GM23248 (cell line): ENCODE results near the gene RALBP1. TPM values are rescaled to one million over a fixed set of nuclear protein-coding genes. Genes with fewer than 3 reads are reported as not detected.
A peak's percentile ranks its signal among the peaks of the same experiment; 100 is the strongest.
"Not testable (repeated sequence)": the region's sequence is repeated elsewhere in the genome, so short reads cannot be mapped to it uniquely, and the experiment has no call there.

Experiments used
- DNase-seq: peaks from one replicate; pipeline ENCODE4 v3.0.0-alpha.2; 2015
- H2AFZ ChIP-seq: fragments of 200-600 bp; sonication (generic); 2 replicates; pipeline ENCODE4 v1.6.1; 2016; ENCODE audit warnings: antibody characterized with exemption
- H3F3A ChIP-seq: fragments of 200-600 bp; sonication (generic); 2 replicates; pipeline ENCODE4 v1.6.1; 2016; ENCODE audit warnings: mild to moderate bottlenecking, antibody characterized with exemption, mixed run types; ENCODE audit not compliant: insufficient read depth
- H3K27ac ChIP-seq: fragments of 200-600 bp; sonication (generic); 2 replicates; pipeline ENCODE4 v1.5.1; 2016; ENCODE audit warnings: mild to moderate bottlenecking
- H3K27me3 ChIP-seq: fragments of 200-600 bp; sonication (generic); replicated peaks from 2 replicates; pipeline ENCODE4 v1.6.1; 2016; ENCODE audit warnings: mild to moderate bottlenecking; ENCODE audit not compliant: insufficient read depth
- H3K36me3 ChIP-seq: fragments of 200-600 bp; sonication (generic); 2 replicates; pipeline ENCODE4 v1.6.1; 2016; ENCODE audit warnings: low read depth, mild to moderate bottlenecking
- H3K4me1 ChIP-seq: fragments of 200-600 bp; sonication (generic); 2 replicates; pipeline ENCODE4 v1.6.1; 2016; ENCODE audit warnings: mild to moderate bottlenecking; ENCODE audit not compliant: insufficient read depth
- H3K4me2 ChIP-seq: fragments of 200-600 bp; sonication (generic); one replicate; pipeline ENCODE4 v1.6.1; 2016; ENCODE audit warnings: mild to moderate bottlenecking; ENCODE audit not compliant: unreplicated experiment
- H3K4me3 ChIP-seq: fragments of 200-600 bp; sonication (generic); 2 replicates; pipeline ENCODE4 v1.5.1; 2016; ENCODE audit warnings: mild to moderate bottlenecking
- H3K79me2 ChIP-seq: fragments of 200-600 bp; sonication (generic); 2 replicates; pipeline ENCODE4 v1.6.1; 2016; ENCODE audit warnings: mild to moderate bottlenecking; ENCODE audit not compliant: insufficient read depth
- H3K9ac ChIP-seq: fragments of 200-600 bp; sonication (generic); 2 replicates; pipeline ENCODE4 v1.6.1; 2016; ENCODE audit warnings: mild to moderate bottlenecking
- H3K9me2 ChIP-seq: fragments of 200-600 bp; sonication (generic); 2 replicates; pipeline ENCODE4 v1.6.1; 2016; ENCODE audit warnings: mixed run types, mild to moderate bottlenecking, moderate library complexity; ENCODE audit not compliant: insufficient read depth
- H3K9me3 ChIP-seq: fragments of 200-600 bp; sonication (generic); one replicate; pipeline ENCODE4 v1.6.1; 2017; ENCODE audit warnings: low read depth
- H4K20me1 ChIP-seq: fragments of 200-600 bp; sonication (generic); 2 replicates; pipeline ENCODE4 v1.6.0; 2016; ENCODE audit not compliant: insufficient read depth
- EZH2 ChIP-seq: fragments of 200-600 bp; sonication (generic); IDR thresholded peaks from 2 replicates; pipeline ENCODE4 v1.6.1; 2018; ENCODE audit warnings: antibody characterized with exemption, mild to moderate bottlenecking; ENCODE audit not compliant: insufficient read depth, poor library complexity, severe bottlenecking
- EZH2phosphoT487 ChIP-seq: fragments of 200-600 bp; sonication (generic); IDR thresholded peaks from 2 replicates; pipeline ENCODE4 v1.6.1; 2018; ENCODE audit warnings: antibody characterized with exemption, moderate library complexity, mild to moderate bottlenecking, low read depth; ENCODE audit not compliant: insufficient read depth
- WGBS, 2 experiments: methylation state at CpG; one replicate each; pipeline ENCODE4 v1.1.6; 2015 to 2017; ENCODE audit warnings: low lambda C conversion rate in 2 of 2, low coverage in 1 of 2; ENCODE audit errors: missing lambda C conversion rate in 2 of 2; 5-methylcytosine and 5-hydroxymethylcytosine counted together
- in situ Hi-C: fragments of 300-500 bp; cut with MboI; formaldehyde crosslinking; loops from 2 replicates; pipeline ENCODE4 v1.15.0; 2020
- polyA plus RNA-seq: library from polyadenylated mRNA; unstranded; fragments of >200 nt; fragmentation: Nextera tagmentation; extraction: Ambion mirVana; gene quantifications from 2 replicates; pipeline ENCODE4 v1.2.1, GENCODE V29; 2016
- total RNA-seq: library from RNA; depleted of rRNA; stranded (reverse); fragments of >200 nt; shearing (Covaris generic); gene quantifications from 2 replicates; pipeline ENCODE4 v1.2.3, GENCODE V29; 2014

RALBP1 gene
- total and polyA plus RNA-seq, 2 experiments from 2014 or later = 44.7 to 83.9 TPM

DNA sequence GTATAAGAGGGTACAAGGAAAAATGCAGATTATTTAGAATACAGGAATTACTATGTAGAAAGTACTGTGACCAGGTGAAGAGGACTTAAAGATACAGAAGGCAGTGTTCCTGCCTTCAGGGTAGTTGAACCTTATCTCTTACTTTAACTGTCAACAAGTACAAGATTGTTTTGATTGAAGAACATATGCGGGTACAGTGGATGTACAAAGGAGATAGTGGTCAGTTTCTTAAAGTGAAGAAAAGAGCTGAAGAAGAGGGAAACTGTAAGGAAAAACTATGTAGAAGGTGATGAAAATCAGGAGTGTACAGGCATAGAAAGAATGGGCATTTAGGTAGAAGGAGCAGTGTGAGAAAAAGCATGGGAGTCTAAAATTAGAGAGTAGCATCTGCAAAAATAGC is 2.2 kb downstream of the RALBP1 start:
- peak overlapping the region; percentile 92; the same call in 1 of the 2 replicates for H3K4me3 ChIP-seq
- peaks cover 74% of the 10 kb centered on the region for H3K79me2 ChIP-seq
- no peak for DNase-seq
- peak overlapping the region; percentile 77 for H3K4me2 ChIP-seq
- H3K27ac ChIP-seq = no peak overlapping the region
- H3K27me3 ChIP-seq = no peaks in the 10 kb centered on the region
- no peak overlapping the region for H2AFZ ChIP-seq
- H3K9me2 ChIP-seq = no peaks in the 10 kb centered on the region
- no peaks in the 10 kb centered on the region for H4K20me1 ChIP-seq
- H3F3A ChIP-seq = peaks cover 9% of the 10 kb centered on the region; the same call in 1 of the 2 replicates
- no peak for TF ChIP-seq EZH2phosphoT487
- TF ChIP-seq EZH2 = no peak
- no peaks in the 10 kb centered on the region for H3K9me3 ChIP-seq
- in situ Hi-C loops = no loop called here
- H3K4me1 ChIP-seq = peaks cover 12% of the 10 kb centered on the region
- peak overlapping the region; percentile 90; the same call in 1 of the 2 replicates for H3K9ac ChIP-seq
- peaks cover 4% of the 10 kb centered on the region; the same call in 1 of the 2 replicates for H3K36me3 ChIP-seq
- 90 to 100% methylated on average over 1 of the region's 1 CpG for WGBS, 2 experiments

GRCh38 chr18:9478545-9478944 is 3.2 kb downstream of the RALBP1 start:
- no peak for TF ChIP-seq EZH2
- no peak for TF ChIP-seq EZH2phosphoT487
- H3K9me3 ChIP-seq = no peaks in the 10 kb centered on the region
- H3K36me3 ChIP-seq = peaks cover 4% of the 10 kb centered on the region; the same call in 1 of the 2 replicates
- in situ Hi-C loops = no loop called here
- H3K4me1 ChIP-seq = peaks cover 12% of the 10 kb centered on the region
- H3K9me2 ChIP-seq = no peaks in the 10 kb centered on the region
- H3K27me3 ChIP-seq = no peaks in the 10 kb centered on the region
- peaks cover 84% of the 10 kb centered on the region for H3K79me2 ChIP-seq
- DNase-seq = no peak
- WGBS, 2 experiments = 95% methylated on average over 21 to 31 of the region's 31 CpGs
- H4K20me1 ChIP-seq = peaks cover 4% of the 10 kb centered on the region; the same call in 1 of the 2 replicates
- peaks cover 12% of the 10 kb centered on the region; the same call in 1 of the 2 replicates for H3F3A ChIP-seq
- H3K4me2 ChIP-seq = no peak overlapping the region
- no peak overlapping the region for H3K4me3 ChIP-seq
- H3K27ac ChIP-seq = no peak overlapping the region
- no peak overlapping the region for H3K9ac ChIP-seq
- no peak overlapping the region for H2AFZ ChIP-seq

DNA sequence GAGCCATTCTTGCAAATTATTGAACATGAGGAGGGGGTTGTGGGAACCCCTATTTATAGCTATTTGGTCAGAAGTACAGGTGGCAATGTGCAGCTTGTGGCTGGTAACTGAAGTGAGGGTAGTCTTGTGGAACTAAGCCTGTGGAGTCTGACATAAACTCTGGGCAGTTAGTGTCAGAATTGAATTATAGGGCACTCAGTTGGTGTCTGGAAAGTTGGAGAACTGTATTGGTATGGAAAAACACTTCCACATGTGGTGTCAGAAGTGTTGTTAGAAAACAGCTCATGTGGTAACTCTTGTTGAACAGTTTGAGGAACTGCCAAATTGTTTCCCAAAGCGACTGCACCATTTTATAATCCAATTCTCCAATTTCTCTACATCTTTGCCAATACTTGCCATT is 7.5 kb downstream of the RALBP1 start:
- DNase-seq = peak; percentile 10
- H3K9me2 ChIP-seq = no peaks in the 10 kb centered on the region
- H3K4me2 ChIP-seq = no peak overlapping the region
- no peak for TF ChIP-seq EZH2phosphoT487
- no peak for TF ChIP-seq EZH2
- no peaks in the 10 kb centered on the region for H3K4me1 ChIP-seq
- H3K9me3 ChIP-seq = no peaks in the 10 kb centered on the region
- H3K4me3 ChIP-seq = no peak overlapping the region
- in situ Hi-C loops = no loop called here
- H2AFZ ChIP-seq = no peak overlapping the region
- peaks cover 4% of the 10 kb centered on the region; the same call in 1 of the 2 replicates for H3K36me3 ChIP-seq
- H3F3A ChIP-seq = peaks cover 3% of the 10 kb centered on the region; the same call in 1 of the 2 replicates
- no peaks in the 10 kb centered on the region for H3K27me3 ChIP-seq
- H3K27ac ChIP-seq = no peak overlapping the region
- WGBS, 2 experiments = 0 to 14% methylated on average over 1 of the region's 1 CpG
- H3K79me2 ChIP-seq = peaks cover 100% of the 10 kb centered on the region
- H3K9ac ChIP-seq = no peak overlapping the region
- H4K20me1 ChIP-seq = peaks cover 10% of the 10 kb centered on the region; the same call in 1 of the 2 replicates

DNA sequence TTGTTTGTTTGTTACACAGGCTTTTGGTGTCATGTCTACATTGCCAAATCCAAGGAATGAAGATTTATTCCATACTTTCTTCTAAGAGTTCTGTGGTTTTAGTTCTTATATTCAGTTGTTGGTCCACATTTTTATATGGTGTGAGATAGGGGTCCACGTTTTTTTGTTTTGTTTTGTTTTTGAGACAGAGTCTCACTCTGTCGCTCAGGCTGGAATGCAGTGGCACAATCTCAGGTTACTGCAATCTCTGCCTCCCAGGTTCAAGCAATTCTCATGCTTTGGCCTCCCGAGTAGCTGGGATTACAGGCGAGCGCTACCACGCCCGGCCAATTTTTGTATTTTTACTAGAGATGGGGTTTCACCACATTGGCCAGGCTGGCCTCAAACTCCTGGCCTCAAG is 8.2 kb downstream of the RALBP1 start:
- in situ Hi-C loops = no loop called here
- peaks cover 10% of the 10 kb centered on the region; the same call in 1 of the 2 replicates for H4K20me1 ChIP-seq

GRCh38 chr18:9484856-9485255 is 9.5 kb downstream of the RALBP1 start:
- H3K27me3 ChIP-seq, H3K4me2 ChIP-seq, H2AFZ ChIP-seq, H3F3A ChIP-seq, H3K36me3 ChIP-seq, H3K9ac ChIP-seq, H3K27ac ChIP-seq, H3K4me1 ChIP-seq, H4K20me1 ChIP-seq, DNase-seq, H3K9me3 ChIP-seq, H3K4me3 ChIP-seq, in situ Hi-C loops, H3K9me2 ChIP-seq: not testable (repeated sequence)
- peaks cover 100% of the 10 kb centered on the region for H3K79me2 ChIP-seq
- 98 to 100% methylated on average over 2 of the region's 2 CpGs for WGBS, 2 experiments

More for the DNA sequence above, 8.2 kb downstream of the RALBP1 start:
- Histone ChIP-seq H3K4me3 (no peak overlapping the region), H3K4me2 (no peak overlapping the region), H3K36me3 (peaks cover 4% of the 10 kb centered on the region; the same call in 1 of the 2 replicates), H3F3A (peaks cover 3% of the 10 kb centered on the region; the same call in 1 of the 2 replicates), H3K4me1 (no peaks in the 10 kb centered on the region), H3K27ac (no peak overlapping the region), H3K9me3 (no peaks in the 10 kb centered on the region), H3K27me3 (no peaks in the 10 kb centered on the region), H2AFZ (no peak overlapping the region), H3K79me2 (peaks cover 100% of the 10 kb centered on the region), H3K9ac (no peak overlapping the region), H3K9me2 (no peaks in the 10 kb centered on the region)
- TF ChIP-seq EZH2phosphoT487 (no peak), EZH2 (no peak)
- WGBS, 2 experiments = 94 to 95% methylated on average over 7 of the region's 7 CpGs
- DNase-seq = no peak
